NCI-H82 treated with DMSO at 0.1 percent for 48 hours (cell line): Measurements from ENCODE around the gene PRKCB.
"Not testable (repeated sequence)": the region's sequence is repeated elsewhere in the genome, so short reads cannot be mapped to it uniquely, and the experiment has no call there.

Experiments used
- DNase-seq: peaks from one replicate; lab custom pipeline; 2025; ENCODE audit not compliant: unreplicated experiment; lab: John Stamatoyannopoulos, UW

Gene PRKCB

DNA sequence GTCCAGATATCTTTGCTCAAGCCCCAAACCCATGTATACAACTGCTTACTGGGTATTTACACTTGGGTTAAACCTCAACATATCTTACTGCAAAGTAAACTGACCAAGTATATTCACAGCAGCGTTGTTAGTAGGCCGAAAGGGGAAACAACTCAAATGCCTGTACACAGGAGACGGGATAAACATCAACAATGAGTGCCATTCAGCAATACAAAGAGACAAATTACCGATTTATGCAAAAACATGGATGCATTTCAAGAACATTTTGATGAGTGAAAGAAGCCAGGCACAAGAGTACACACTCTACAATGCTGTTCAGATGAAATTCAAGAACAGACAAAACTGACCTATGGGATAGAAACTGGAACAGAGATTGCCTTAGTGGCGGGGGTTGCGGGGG lies 284.0 kb downstream of the PRKCB start:
- no peak for DNase-seq

DNA sequence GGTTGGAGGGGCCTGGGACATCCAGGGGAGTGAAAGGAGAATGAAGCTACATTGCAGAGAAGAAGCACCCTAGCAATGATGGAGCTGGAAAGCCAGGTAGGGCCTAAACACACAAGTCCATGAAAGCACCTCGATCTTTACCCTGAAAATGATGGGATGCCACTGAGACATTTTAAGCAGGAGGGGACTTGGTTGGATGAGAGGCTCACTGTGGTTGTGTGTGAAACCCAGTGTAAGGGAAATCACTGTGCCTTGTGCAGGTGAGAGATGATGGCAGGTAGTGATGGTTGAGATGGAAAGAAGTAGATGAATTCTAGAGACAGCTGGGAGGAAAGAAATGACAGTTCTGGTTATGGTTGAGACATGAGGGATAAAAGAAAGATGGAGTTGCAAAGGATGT lies 287.5 kb downstream of the PRKCB start:
- DNase-seq, result no peak

DNA sequence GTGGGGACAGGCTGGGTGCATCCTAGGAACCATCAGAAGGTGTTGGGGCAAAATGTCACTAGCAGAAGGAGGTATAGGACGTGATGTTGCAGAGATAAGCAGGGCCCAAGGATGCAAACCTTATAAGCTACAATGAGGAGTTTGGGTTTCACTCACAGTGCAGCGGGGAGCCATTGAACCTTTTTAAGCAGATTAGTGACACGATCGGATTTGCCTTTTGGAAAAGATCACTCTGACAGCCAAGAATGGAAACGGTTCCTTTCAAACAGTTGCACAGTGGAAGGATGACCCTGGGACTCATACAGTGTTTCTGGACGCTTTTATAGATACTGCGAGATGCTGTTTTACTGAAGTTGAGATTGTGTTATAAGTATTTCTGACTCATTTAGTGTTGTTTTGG lies 288.5 kb downstream of the PRKCB start:
- DNase-seq, result peak; percentile 47

DNA sequence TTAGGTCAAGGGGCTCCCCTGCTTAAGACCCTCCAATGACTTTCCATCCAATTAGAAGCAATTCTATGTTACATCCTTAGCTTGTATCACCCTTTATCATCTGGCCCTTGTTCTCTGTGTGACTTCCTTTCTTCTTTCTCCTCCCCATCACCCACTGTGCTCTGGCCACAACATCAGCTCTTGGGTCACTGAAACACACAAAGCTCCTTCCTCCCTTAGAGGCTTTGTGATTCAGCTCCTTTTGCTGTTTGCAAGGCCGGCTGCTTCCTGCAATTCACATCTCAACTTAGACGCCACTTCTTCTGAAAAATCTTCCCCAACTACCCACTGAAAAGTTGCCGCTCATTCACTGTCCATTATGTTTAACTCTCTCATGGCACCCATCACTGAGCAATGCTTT lies 289.4 kb downstream of the PRKCB start:
- no peak for DNase-seq

DNA sequence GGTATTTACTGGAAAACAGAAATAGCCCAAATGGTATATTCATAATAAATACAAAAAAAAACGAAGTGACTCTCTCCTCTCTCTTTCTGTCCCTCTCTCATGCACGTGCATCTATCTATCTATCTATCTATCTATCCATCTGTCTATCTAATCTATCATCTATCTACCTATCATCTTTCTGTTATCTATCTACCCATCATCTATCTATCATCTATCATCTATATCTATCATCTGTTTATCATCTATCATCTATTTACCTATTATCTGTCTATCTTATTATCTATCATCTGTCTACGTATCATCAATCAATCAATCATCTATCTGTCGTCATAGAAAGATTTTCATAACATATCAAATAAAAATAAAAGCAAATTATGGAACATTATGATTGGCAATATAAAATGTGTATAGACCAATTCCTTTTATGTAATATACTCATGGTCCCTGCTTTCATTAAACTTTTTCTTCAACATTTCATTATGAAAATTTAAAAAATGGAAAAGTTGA lies 293.7 kb downstream of the PRKCB start:
- no peak for DNase-seq

DNA sequence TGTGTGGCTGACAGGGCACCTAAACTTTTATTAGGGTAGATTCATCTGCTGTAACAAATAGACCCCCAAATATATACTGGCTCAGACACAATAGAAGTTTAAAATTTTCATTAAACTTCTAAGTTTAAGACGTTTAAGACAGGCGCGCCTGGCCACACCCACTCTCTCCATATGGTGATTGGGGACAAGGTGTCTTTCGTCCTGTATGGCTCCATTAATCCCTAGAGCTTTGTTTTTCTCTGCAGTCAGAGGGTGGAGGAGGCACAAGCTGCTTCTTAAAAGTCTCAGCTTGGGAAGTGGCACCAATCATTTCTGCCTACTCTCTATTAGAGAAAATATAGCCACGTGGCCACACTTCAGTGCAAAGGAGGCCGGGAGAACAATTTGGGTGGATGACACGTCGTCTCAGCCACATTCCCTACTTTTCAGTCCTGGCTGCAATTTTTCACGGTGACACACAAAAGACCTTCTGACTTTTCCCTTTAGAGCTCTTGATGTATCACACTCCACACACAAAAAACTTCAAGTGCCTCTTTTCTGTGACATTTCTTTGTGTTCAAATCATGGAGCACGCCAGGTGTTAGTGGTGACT lies 294.8 kb downstream of the PRKCB start:
- DNase-seq, result peak; percentile 26

DNA sequence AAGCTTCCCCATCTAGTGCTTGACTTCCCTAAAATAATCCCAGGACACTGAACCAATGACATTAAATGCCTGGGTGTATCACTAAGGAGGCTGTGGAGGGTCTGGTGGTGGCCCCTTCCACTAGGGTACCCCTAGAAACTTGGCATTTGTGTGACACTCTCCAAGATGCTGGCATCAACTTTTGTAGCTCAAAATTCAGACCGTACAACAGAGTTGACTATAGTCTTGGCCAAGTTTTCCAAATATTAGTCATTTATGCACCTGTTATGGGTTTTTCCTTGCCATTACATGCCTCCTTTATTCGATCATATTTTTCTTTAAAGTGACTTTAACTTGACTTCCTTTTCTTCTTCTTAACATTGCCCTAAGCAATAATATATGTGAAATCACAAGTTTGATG lies 295.5 kb downstream of the PRKCB start:
- no peak for DNase-seq

DNA sequence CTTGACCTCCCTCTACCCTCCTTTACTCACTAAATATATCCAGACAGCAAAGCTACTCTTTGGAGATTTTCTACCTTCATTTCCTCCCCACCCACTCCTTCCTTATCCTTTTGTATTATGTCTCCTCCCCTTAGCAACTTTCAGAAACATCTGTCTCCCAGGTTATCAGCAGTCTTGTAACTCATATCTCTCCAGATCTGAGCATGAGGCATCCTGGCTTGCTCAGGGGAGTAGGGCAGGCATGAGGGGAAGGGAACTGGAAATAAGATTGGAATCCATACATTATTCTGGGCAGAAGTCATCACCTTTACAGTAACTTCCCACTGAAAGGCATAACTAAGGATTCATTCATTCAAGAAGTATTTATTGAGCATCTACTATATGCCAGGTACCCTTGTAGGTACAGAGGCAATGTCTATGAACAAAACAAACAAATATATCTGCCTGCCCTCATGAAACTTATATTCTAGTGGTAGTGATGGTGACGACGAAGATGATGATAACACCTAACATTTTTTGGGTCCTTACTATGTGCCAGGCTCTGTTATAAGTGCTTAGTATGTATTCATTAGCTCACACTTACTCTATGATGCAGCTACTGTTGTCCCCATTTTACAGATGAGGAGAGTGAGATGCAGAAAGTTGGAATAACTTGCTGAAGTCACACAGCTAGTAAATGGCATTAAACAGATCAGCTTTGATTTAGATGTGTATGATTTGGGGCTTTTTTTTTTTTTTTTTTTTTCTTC lies 296.4 kb downstream of the PRKCB start:
- no peak for DNase-seq

DNA sequence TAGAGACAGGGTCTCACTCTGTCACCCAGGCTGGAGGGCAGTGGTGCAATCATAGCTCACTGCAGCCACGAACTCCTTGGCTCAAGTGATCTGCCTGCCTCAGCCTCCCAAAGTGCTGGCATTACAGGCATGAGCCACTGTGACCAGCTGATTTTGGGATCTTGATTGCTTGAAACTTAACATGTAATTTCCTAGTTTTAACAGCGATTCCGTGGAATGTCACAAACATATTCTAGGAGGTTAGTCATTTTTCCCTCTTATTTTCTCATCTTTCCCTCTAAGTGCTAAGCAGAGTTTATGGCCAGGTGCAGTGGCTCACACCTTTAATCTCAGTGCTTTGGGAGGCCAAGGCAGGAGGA lies 297.0 kb downstream of the PRKCB start:
- no peak for DNase-seq

DNA sequence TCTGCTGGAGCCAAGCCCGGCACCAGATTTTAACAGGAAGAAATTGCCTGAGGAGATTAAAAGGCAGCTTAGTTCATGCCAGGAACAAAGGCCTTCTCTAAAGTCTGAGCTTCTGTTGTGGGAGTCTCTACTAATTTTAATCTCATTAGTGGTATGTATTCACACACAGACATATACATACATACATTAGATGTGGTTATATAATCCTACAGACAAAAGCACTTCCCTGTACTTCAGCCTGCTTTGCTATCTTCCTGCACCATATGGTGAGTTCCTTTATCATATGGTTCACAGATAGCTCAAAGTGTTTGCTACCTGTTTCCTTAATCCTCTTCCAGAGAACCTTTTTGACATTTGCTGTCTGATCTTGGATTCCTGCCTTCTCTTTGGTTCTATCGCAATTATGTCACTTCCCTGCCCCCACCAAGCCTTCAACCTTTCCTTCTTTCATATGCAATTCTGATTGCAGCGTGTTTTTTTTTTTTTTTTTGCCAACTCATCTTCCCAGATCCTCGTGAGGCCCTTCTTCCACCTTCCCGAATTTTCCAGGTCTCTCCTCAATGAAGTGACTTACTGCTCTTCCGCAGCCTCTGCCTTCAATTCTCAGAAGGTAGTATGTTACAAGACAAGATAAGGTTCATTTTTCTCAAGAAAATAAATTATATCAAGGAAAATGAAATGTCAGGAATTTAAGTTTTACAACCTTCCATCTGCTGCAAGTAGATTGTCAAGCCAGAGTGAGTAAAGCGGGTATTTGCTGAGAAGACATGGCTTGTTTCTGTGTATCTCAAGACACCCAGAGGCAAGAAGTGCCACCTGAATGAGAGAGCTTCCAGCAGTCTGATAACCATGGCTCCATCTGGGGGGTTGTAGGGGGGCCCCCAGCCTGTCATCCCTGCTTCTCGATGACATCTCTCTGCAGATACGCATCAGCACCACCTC lies 300.1 kb downstream of the PRKCB start:
- DNase-seq, result peak; percentile 95

DNA sequence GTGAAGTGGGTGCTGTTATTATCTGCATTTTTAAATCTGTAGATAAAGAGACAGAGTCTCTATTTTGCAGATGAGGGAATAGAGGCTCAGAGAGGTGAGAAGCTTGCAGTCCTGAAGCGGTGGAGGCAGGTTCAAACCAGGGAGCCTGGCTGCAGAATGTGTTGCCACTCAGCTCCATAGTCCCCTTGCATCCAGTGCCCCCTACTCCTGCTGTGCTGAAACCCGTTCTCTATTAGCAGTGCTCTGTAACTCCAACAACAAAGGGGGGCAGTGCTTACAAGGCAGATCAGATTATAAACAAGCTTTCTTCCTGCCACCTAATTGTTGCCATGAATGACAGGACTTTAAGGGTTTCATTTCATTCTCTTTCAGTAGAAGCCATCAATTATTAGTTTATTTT lies 302.2 kb downstream of the PRKCB start:
- DNase-seq, result no peak

DNA sequence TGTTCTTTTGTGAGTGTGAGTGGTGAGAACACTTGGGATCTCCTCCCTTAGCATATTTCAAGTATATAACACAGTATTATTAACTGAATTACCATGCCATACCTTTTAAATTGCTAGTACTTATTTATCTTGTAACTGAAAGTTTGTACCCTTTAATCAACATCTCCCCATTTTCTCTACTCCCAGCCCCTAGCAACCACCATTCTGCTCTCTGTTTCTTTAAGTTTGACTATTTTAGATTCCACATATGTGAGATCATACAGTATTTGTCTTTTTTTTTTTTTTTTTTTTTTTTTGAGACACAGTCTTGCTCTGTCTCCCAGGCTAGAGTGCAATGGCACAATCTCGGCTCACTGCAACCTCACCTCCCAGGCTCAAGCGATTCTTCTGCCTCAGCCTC lies 302.8 kb downstream of the PRKCB start:
- DNase-seq, result no peak

DNA sequence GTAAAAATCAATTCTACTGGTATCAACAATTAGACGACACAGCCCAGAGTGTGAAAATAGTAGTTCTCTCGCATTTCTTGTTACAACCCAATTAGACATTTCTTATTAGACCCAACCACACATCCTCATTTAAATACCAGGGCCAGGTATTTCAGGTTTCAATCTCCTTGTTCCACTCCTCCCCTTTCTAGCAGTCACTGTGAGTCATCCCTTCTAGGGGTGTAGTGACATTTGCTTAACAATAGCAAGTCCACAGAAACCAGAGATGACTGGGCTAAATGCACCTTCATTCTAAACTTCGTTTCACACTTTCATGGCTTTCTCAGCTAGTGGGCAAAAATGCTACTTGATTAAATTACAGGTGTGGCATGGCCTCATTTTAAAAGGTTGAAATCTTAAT lies 303.5 kb downstream of the PRKCB start:
- no peak for DNase-seq

DNA sequence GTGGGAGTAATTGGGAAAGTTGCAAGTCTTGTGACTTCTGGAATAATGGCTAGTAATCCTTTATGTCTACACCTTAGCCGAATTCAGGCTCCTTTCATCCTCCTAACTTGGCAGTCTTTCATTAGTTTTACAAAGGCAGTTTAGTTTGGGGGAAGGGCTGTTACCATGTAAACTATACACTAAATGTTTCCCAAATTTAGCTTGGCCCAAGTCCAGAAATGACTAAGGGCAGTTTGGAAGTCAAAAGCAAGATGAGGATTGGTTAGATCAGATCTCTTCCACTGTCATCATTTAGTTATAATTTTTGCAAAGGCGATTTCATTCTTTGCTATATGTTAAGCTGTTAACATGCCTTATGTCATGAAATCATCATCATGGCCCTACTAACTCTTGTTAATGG lies 304.9 kb downstream of the PRKCB start:
- DNase-seq, result no peak

DNA sequence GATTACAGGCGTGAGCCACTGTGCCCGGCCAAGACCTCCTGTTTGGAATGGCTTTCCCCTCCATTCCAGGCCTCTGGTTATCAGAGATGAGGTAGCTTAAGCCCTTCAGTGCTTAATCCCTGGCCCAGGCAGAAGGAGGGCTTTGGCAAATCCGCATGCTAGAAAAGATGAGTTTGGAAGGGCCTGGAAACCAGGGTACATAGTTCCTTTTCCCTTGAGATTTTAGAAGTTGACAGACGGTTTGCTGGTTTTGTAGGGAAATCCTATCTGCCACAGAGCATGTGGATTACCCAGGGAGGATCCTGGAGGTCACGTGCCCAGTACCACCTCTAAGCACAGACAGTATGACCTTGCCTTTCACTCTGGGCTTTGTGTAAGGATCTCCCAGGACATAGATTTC lies 305.7 kb downstream of the PRKCB start:
- peak; percentile 56 for DNase-seq

DNA sequence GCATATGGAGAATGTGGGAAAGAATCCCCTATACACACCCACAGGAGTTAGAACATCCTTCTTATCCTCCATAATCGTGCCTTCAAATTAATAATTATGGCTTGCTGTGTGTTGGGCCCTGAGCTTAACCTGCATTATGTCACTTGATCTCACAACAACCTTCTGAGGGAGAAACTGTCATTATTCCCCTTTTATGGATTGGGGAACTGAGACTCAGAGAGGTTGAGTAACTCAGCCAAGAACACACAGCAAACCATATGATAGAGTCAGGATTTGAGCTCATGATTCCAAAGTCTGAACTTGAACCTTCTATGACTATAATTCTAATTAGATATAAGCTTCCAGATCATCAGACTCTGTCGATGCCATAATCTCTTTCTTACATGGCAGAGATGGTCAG lies 306.1 kb downstream of the PRKCB start:
- DNase-seq, result no peak

DNA sequence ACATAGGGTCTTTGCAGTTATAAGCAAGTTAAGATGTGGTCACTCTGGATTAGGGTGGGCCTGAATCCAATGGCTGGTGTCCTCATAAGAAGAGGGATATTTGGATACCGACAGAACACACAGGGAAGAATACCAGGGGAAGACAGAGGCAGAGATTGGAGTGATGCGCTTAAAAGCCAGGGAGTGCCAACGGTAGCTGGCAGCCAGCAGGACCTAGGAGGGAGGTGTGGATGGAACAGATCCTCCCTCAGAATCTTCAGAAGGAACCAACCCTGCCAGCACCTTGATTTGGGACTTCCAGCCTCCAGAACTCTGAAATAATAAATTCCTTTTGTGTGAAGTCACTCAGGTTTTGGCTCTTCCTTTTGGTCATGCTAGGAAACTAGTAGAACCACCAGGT lies 310.1 kb downstream of the PRKCB start:
- no peak for DNase-seq

DNA sequence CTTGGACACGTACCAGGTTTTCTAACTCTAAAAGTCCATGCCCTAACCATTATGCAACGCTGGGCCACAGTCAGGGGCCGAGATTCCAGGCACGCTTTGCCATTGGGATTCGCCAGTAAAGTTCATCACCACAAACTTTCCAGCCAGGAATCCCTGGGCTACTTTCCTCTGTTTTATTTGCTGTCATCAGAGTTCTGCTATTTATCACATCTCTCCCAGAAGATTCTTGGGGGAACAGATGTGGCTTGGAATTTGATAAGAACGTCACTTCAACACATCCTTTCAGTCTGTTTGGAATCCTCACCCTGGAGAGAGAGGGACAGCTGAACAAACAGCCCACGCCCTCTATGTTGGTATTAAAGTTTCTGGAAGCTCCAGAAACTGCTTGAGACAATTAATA lies 310.7 kb downstream of the PRKCB start:
- no peak for DNase-seq

DNA sequence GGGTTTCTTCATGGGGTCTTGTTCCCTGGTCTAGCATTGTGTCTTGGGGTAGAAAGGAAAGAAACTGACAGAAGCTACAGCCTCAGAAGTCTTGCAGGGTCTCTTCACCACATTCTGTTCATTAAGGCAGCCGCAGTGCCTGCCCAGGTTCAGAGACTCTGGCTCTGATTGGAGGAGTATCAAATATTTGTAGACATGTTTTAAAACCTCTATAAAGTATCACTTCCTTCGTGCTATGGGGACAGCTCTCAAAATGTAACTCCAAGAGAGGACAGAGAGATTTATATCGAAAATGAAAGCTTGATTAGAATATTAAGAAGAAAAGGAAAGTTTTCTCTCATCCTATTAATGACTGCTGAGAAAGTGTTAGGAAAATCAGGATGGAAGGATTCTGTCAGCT lies 313.3 kb downstream of the PRKCB start:
- no peak for DNase-seq

DNA sequence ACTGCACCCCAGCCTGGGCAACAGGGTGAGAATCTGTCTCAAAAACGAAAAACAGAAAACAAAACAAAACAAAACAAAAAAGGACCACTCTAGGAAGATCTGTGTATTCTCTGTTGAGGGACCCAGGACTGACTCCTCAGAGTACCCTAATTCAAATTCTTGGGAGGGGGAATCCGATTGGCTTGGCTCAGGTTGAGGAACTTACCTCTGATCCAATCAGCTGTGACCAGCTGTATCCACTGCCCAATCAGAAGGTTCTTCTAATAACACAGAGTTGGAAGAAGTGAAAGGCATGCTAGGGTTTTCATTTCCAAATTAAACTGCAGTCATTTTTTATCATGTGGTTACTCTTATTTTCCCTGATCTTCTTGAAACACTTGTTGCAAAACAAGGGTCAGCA lies 314.5 kb downstream of the PRKCB start:
- DNase-seq, result no peak

DNA sequence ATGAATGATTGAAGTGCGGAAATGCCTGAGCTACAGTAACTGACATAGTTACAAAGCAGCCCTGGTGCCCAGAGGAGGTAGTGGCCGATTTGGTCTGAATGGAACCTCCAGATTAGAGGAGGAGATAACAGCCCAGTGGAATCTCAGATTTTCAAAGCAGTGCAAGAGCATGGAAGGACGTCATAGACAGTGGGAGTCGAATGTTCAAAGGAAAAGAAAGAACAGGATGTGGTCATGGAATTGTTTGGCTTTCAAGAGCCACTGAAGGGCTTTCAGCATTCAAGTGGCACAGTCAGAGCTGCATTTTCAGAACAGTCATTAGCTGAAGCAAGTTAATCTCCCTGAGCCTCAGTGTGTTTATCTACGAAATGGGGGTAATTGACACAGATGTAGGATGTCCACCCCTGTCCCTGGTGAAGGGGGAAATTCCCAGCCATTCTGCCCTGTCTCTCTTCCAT lies 315.7 kb downstream of the PRKCB start:
- DNase-seq, result no peak

DNA sequence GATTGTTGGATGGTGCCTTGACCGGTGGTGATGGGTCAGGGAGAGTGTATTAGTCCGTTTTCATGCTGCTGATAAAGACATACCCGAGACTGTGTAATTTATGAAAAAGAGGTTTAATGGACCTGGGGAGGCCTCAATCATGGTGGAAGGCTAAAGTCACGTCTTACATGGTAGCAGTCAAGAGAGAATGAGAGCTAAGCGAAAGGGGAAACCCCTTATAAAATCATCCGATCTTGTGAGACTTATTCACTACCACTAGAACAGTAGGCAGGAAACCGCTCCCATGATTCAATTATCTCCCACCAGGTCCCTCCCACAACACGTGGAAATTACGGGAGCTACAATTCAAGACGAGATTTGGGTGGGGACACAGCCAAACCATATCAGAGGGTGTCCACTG lies 316.3 kb downstream of the PRKCB start:
- DNase-seq, result not testable (repeated sequence)
